ENCODE results near the gene RNASET2.

The RNASET2 gene

GRCh38 chr6:166998256-166999144 is 42.1 kb upstream of the RNASET2 start:
- peak; percentile 35 for DNase-seq (ENCODE audit: low read depth)
- H3K4me3 ChIP-seq (ENCODE audit: low read depth, low read length): peak overlapping the region; percentile 80
- TF ChIP-seq, protein P1, sequence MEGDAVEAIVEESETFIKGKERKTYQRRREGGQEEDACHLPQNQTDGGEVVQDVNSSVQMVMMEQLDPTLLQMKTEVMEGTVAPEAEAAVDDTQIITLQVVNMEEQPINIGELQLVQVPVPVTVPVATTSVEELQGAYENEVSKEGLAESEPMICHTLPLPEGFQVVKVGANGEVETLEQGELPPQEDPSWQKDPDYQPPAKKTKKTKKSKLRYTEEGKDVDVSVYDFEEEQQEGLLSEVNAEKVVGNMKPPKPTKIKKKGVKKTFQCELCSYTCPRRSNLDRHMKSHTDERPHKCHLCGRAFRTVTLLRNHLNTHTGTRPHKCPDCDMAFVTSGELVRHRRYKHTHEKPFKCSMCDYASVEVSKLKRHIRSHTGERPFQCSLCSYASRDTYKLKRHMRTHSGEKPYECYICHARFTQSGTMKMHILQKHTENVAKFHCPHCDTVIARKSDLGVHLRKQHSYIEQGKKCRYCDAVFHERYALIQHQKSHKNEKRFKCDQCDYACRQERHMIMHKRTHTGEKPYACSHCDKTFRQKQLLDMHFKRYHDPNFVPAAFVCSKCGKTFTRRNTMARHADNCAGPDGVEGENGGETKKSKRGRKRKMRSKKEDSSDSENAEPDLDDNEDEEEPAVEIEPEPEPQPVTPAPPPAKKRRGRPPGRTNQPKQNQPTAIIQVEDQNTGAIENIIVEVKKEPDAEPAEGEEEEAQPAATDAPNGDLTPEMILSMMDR (IDR thresholded peaks at IDR 0.05; ENCODE audit: insufficient read depth, low read depth, low read length, missing control alignments): no peak

DNA sequence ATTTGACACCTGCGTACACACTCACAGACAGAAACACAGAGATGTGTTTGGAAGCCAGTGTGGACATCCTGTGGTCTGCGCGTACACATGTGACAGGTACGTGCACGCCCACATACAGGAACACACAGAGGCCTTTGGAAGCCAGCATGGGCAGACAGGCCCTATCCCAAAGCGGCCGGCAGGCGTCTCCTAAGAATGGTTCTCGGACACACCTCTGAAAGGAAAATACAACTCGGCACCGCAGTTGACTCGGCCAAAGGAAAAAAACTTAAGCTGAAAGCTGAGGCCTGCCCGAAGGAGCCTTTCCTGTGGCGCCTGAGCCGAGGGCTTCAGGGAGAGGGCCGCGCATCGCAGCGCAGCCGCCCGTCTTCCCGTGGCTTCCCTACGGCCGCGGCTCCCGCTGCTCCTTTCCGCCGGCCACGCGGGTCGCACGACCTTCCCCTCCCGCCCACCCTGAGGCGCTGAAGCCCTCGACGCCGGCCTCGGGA is 41.5 kb upstream of the RNASET2 start:
- H3K4me3 ChIP-seq (ENCODE audit: low read depth, low read length): peak overlapping the region; percentile 80
- TF ChIP-seq, protein P1 (IDR thresholded peaks at IDR 0.05; ENCODE audit: insufficient read depth, low read depth, low read length, missing control alignments): peak; percentile 48
- peak; percentile 83 for DNase-seq (ENCODE audit: low read depth)

DNA sequence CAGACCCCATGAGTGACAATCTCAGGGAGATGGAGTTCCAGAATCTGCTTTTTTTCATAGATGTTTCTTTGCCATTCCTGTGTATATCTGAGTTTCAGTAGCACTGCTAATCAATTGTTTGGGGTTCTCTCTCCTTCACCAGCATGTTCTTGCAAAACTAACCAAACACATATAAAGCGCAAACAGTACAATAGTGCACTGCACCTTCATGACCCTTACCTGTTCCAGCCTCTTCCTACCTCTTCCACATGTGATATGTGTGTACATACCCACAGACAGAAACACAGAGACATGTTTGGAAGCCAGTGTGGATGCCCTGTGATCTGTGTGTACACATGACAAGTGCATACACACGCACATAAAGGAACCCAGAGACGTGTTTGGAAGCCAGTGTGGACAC is 41.0 kb upstream of the RNASET2 start:
- TF ChIP-seq, protein P1 (IDR thresholded peaks at IDR 0.05; ENCODE audit: insufficient read depth, low read depth, low read length, missing control alignments): no peak
- DNase-seq (ENCODE audit: low read depth): no peak
- H3K4me3 ChIP-seq (ENCODE audit: low read depth, low read length): peak overlapping the region; percentile 80

GRCh38 chr6:166996406-166996805 is 40.1 kb upstream of the RNASET2 start:
- no peak for DNase-seq (ENCODE audit: low read depth)
- TF ChIP-seq, protein P1 (IDR thresholded peaks at IDR 0.05; ENCODE audit: insufficient read depth, low read depth, low read length, missing control alignments): no peak
- H3K4me3 ChIP-seq (ENCODE audit: low read depth, low read length): no peak overlapping the region

DNA sequence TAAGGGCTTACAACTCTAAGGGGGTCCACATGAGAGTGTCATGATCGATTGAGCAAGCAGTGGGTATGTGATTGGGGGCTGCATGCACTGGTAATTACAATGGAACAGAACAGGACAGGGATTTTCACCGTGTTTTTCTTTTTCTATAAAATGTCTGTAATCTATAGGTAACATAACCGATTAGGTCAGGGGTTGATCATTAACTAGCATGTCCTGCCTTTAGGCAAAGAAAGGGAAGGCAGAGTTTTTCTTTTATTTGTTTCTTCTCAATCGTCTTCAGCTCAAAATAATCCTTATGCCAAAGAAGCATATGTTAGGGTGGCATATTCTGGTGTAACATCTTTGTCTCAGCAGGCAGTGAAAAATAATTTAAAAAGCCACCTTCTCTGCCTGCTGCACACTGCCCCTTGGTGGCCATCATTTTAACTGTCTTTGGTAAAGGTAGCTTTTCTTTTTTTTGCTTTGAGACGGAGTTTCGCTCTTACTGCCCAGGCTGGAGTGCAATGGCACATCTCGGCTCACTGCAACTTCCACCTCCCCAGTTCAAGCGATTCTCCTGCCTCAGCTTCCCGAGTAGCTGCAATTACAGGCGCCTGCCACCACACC is 33.2 kb upstream of the RNASET2 start:
- peak; percentile 63 for DNase-seq (ENCODE audit: low read depth)
- TF ChIP-seq, protein P1 (IDR thresholded peaks at IDR 0.05; ENCODE audit: insufficient read depth, low read depth, low read length, missing control alignments): peak; percentile 44
- no peak overlapping the region for H3K4me3 ChIP-seq (ENCODE audit: low read depth, low read length)

DNA sequence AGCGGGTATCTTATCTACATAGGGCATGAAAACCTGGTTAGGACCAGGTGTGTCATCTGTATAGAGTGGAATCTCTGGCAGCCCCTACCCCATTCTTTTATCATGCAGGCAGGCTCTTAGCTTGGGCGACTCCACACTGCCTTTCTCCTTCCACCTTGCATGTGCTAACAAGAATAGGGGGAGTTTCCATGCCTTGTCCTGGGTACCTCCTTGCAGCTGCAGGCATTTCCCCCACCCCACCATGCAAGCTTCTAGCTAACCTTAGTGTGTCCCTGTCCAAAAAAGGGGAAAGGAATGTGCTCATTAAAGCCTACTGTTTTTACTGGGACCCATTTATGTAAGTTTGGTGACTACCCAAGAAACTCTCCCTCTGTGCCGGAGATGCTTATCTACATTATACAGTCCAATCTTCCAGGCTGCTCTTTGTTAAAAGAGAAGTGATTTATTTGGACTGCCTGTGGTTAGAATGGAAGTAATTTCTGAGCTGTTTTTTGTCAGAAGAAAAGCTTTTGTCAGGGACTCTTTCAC is 32.4 kb upstream of the RNASET2 start:
- TF ChIP-seq, protein P1 (IDR thresholded peaks at IDR 0.05; ENCODE audit: insufficient read depth, low read depth, low read length, missing control alignments): no peak
- no peak for DNase-seq (ENCODE audit: low read depth)
- no peak overlapping the region for H3K4me3 ChIP-seq (ENCODE audit: low read depth, low read length)

All from GM12865 (cell line).